WTC11 (cell line): ENCODE measurements around the gene ZFYVE16. TPM values are rescaled to one million over a fixed set of nuclear protein-coding genes. Genes with fewer than 3 reads are reported as not detected.
"Not testable (repeated sequence)": the region's sequence is repeated elsewhere in the genome, so short reads cannot be mapped to it uniquely, and the experiment has no call there.

Experiments
- ATAC-seq: fragments of 200-7000 bp; cut with Tn5 transposase; 2 replicates; pipeline ENCODE4 v1.10.0; 2021; ENCODE audit warnings: mild to moderate bottlenecking, moderate library complexity
- CTCF ChIA-PET: fragments of 300-600 bp; sonication (Branson Sonifier 250); formaldehyde crosslinking; loops from one replicate; lab custom pipeline; 2021; ENCODE audit warnings: antibody characterized with exemption; lab: Charles Lee
- POLR2A ChIA-PET: fragments of 350-600 bp; sonication (Branson Sonifier 250); formaldehyde crosslinking; loops from one replicate; lab custom pipeline; 2021; ENCODE audit warnings: antibody characterized with exemption; lab: Charles Lee
- DNase-seq: peaks from one replicate; pipeline ENCODE4 v3.0.0; 2021; ENCODE audit warnings: low spot score
- H3K27ac Mint-ChIP-seq: 2 replicates; pipeline ENCODE4 v1.8.0; 2021; ENCODE audit warnings: mixed read lengths
- H3K27me3 Mint-ChIP-seq: 2 replicates; pipeline ENCODE4 v1.8.0; 2021; ENCODE audit warnings: low read depth, mild to moderate bottlenecking, moderate library complexity, mixed read lengths
- H3K36me3 Mint-ChIP-seq: 2 replicates; pipeline ENCODE4 v1.8.0; 2021; ENCODE audit warnings: mixed read lengths
- H3K4me1 Mint-ChIP-seq: 2 replicates; pipeline ENCODE4 v1.8.0; 2022; ENCODE audit warnings: mixed read lengths
- H3K4me3 Mint-ChIP-seq: 2 replicates; pipeline ENCODE4 v1.8.0; 2021; ENCODE audit warnings: mild to moderate bottlenecking, moderate library complexity, mixed read lengths
- H3K9me3 Mint-ChIP-seq: 2 replicates; pipeline ENCODE4 v1.8.0; 2021; ENCODE audit warnings: mixed read lengths
- FOXJ3 ChIP-seq: sonication (generic); formaldehyde crosslinking; IDR thresholded peaks from 2 replicates; pipeline ENCODE4 v1.9.0; 2021; ENCODE audit warnings: missing genetic modification reagents, mild to moderate bottlenecking, borderline replicate concordance
- FOXK1 ChIP-seq: sonication (generic); formaldehyde crosslinking; IDR thresholded peaks from 2 replicates; pipeline ENCODE4 v1.8.0; 2022; ENCODE audit warnings: mild to moderate bottlenecking, moderate library complexity, missing genetic modification reagents
- GRHL2 ChIP-seq: fragments of 250-450 bp; sonication (Bioruptor Pico); IDR thresholded peaks from 2 replicates; pipeline ENCODE4 v1.8.0; 2022; ENCODE audit warnings: mild to moderate bottlenecking, moderate library complexity; ENCODE audit not compliant: insufficient replicate concordance, severe bottlenecking
- GTF2I ChIP-seq: fragments of 250-450 bp; sonication (Bioruptor Pico); conservative IDR thresholded peaks from 2 replicates; pipeline ENCODE4 v1.4.0; 2021; ENCODE audit warnings: mild to moderate bottlenecking
- IRF2 ChIP-seq: sonication (generic); formaldehyde crosslinking; IDR thresholded peaks from 2 replicates; pipeline ENCODE4 v1.8.0; 2022; ENCODE audit warnings: low read depth, missing genetic modification reagents, borderline replicate concordance
- JUN ChIP-seq: sonication (generic); formaldehyde crosslinking; IDR thresholded peaks from 2 replicates; pipeline ENCODE4 v1.8.0; 2023; ENCODE audit warnings: mild to moderate bottlenecking, missing genetic modification reagents
- NFE2L1 ChIP-seq: sonication (generic); formaldehyde crosslinking; IDR thresholded peaks from 2 replicates; pipeline ENCODE4 v1.8.1; 2023; ENCODE audit warnings: missing genetic modification reagents
- NFYB ChIP-seq: sonication (generic); formaldehyde crosslinking; conservative IDR thresholded peaks from 2 replicates; pipeline ENCODE4 v1.8.0; 2022; ENCODE audit warnings: low read depth, missing genetic modification reagents
- NR1H2 ChIP-seq: sonication (generic); formaldehyde crosslinking; IDR thresholded peaks from 2 replicates; pipeline ENCODE4 v1.9.0; 2021; ENCODE audit warnings: mild to moderate bottlenecking, moderate library complexity, missing genetic modification reagents
- RORB ChIP-seq: fragments of 250-450 bp; sonication (Bioruptor Pico); IDR thresholded peaks from 2 replicates; pipeline ENCODE4 v1.9.0; 2021; ENCODE audit warnings: mild to moderate bottlenecking
- SMAD3 ChIP-seq: sonication (generic); formaldehyde crosslinking; IDR thresholded peaks from 2 replicates; pipeline ENCODE4 v1.8.0; 2022; ENCODE audit warnings: missing genetic modification reagents, mild to moderate bottlenecking, borderline replicate concordance
- ZNF121 ChIP-seq: sonication (generic); formaldehyde crosslinking; IDR thresholded peaks from 2 replicates; pipeline ENCODE4 v1.8.0; 2023; ENCODE audit warnings: missing genetic modification reagents
- ZNF232 ChIP-seq: sonication (generic); formaldehyde crosslinking; IDR thresholded peaks from 2 replicates; pipeline ENCODE4 v1.8.0; 2022; ENCODE audit warnings: mild to moderate bottlenecking, missing genetic modification reagents
- ZNF416 ChIP-seq: fragments of 250-450 bp; sonication (Bioruptor Pico); IDR thresholded peaks from 2 replicates; pipeline ENCODE4 v1.9.0; 2021; ENCODE audit warnings: mild to moderate bottlenecking, inconsistent platforms
- ZNF423 ChIP-seq: fragments of 250-450 bp; sonication (Bioruptor Pico); IDR thresholded peaks from 2 replicates; pipeline ENCODE4 v2.1.2; 2022; ENCODE audit warnings: mild to moderate bottlenecking, moderate library complexity
- total RNA-seq: library from RNA; stranded (reverse); gene quantifications from 3 replicates; pipeline ENCODE4 v1.2.3, GENCODE V29; 2021
- TF ChIP-seq, protein P1 (sequence below): sonication (generic); formaldehyde crosslinking; conservative IDR thresholded peaks from 2 replicates; pipeline ENCODE4 v1.8.1; 2023; ENCODE audit warnings: mild to moderate bottlenecking, low read depth, missing genetic modification reagents, moderate library complexity
- TF ChIP-seq, protein P2 (sequence below): sonication (generic); formaldehyde crosslinking; IDR thresholded peaks from 2 replicates; pipeline ENCODE4 v1.8.1; 2022; ENCODE audit warnings: low read depth, mild to moderate bottlenecking, moderate library complexity, missing genetic modification reagents, borderline replicate concordance
- TF ChIP-seq, protein P3 (sequence below): sonication (generic); formaldehyde crosslinking; IDR thresholded peaks from 2 replicates; pipeline ENCODE4 v1.8.0; 2023; ENCODE audit warnings: missing genetic modification reagents
- TF ChIP-seq, protein P4 (sequence below): sonication (generic); formaldehyde crosslinking; IDR thresholded peaks from 2 replicates; pipeline ENCODE4 v1.8.1; 2023; ENCODE audit warnings: mild to moderate bottlenecking, missing genetic modification reagents
- TF ChIP-seq, protein P5 (sequence below): sonication (generic); formaldehyde crosslinking; conservative IDR thresholded peaks from 2 replicates; pipeline ENCODE4 v1.8.1; 2022; ENCODE audit warnings: mild to moderate bottlenecking, missing genetic modification reagents
- TF ChIP-seq, protein P6 (sequence below): sonication (generic); formaldehyde crosslinking; IDR thresholded peaks from 2 replicates; pipeline ENCODE4 v1.8.1; 2023; ENCODE audit warnings: mild to moderate bottlenecking, missing genetic modification reagents
- TF ChIP-seq, protein P7 (sequence below): sonication (generic); formaldehyde crosslinking; IDR thresholded peaks from 2 replicates; pipeline ENCODE4 v1.8.0; 2022; ENCODE audit warnings: mild to moderate bottlenecking, missing genetic modification reagents
- TF ChIP-seq, protein P8 (sequence below): sonication (generic); formaldehyde crosslinking; IDR thresholded peaks from 2 replicates; pipeline ENCODE4 v1.8.1; 2023; ENCODE audit warnings: mild to moderate bottlenecking, missing genetic modification reagents, moderate library complexity

The ZFYVE16 gene
- total RNA-seq, 1 experiment from 2014 or later: 25.3 TPM

DNA sequence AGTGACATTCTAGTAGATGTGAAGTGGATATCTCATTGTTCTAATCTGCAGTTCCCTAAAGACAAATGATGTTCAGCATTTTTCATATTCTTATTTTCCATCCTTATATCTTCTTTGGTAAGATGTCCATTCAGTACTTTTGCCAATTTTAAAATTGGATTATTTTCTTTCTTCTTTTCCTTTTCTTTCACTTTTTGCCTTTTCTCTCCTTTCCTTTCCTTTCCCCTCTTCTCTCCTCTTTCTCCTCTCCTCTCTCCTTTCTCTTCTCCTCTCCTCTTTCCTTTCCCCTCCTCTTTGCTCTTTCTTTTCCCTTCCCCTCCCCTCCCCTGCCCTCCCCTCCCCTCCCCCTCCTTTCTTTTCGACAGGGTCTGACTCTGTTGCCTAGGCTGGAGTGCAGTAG is 10.1 kb downstream of the ZFYVE16 start:
- no peak overlapping the region for H3K27ac Mint-ChIP-seq
- ATAC-seq (no peak), DNase-seq (no peak)
- H3K9me3 Mint-ChIP-seq: peaks cover 17% of the 10 kb centered on the region
- H3K4me3 Mint-ChIP-seq: no peak overlapping the region
- ChIA-PET POLR2A (no interaction called here), CTCF (no interaction called here)
- H3K4me1 Mint-ChIP-seq: no peaks in the 10 kb centered on the region
- no peaks in the 10 kb centered on the region for H3K27me3 Mint-ChIP-seq
- TF ChIP-seq GTF2I (CRISPR knock-in tag): no peak
- TF ChIP-seq SMAD3 (CRISPR knock-in tag): no peak
- TF ChIP-seq GRHL2 (CRISPR knock-in tag): no peak
- TF ChIP-seq, protein P1, sequence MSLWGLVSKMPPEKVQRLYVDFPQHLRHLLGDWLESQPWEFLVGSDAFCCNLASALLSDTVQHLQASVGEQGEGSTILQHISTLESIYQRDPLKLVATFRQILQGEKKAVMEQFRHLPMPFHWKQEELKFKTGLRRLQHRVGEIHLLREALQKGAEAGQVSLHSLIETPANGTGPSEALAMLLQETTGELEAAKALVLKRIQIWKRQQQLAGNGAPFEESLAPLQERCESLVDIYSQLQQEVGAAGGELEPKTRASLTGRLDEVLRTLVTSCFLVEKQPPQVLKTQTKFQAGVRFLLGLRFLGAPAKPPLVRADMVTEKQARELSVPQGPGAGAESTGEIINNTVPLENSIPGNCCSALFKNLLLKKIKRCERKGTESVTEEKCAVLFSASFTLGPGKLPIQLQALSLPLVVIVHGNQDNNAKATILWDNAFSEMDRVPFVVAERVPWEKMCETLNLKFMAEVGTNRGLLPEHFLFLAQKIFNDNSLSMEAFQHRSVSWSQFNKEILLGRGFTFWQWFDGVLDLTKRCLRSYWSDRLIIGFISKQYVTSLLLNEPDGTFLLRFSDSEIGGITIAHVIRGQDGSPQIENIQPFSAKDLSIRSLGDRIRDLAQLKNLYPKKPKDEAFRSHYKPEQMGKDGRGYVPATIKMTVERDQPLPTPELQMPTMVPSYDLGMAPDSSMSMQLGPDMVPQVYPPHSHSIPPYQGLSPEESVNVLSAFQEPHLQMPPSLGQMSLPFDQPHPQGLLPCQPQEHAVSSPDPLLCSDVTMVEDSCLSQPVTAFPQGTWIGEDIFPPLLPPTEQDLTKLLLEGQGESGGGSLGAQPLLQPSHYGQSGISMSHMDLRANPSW (CRISPR knock-in tag): no peak
- TF ChIP-seq, protein P2, sequence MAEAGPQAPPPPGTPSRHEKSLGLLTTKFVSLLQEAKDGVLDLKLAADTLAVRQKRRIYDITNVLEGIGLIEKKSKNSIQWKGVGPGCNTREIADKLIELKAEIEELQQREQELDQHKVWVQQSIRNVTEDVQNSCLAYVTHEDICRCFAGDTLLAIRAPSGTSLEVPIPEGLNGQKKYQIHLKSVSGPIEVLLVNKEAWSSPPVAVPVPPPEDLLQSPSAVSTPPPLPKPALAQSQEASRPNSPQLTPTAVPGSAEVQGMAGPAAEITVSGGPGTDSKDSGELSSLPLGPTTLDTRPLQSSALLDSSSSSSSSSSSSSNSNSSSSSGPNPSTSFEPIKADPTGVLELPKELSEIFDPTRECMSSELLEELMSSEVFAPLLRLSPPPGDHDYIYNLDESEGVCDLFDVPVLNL (CRISPR knock-in tag): no peak
- TF ChIP-seq, protein P3, sequence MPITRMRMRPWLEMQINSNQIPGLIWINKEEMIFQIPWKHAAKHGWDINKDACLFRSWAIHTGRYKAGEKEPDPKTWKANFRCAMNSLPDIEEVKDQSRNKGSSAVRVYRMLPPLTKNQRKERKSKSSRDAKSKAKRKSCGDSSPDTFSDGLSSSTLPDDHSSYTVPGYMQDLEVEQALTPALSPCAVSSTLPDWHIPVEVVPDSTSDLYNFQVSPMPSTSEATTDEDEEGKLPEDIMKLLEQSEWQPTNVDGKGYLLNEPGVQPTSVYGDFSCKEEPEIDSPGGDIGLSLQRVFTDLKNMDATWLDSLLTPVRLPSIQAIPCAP: no peak
- TF ChIP-seq NFE2L1 (CRISPR knock-in tag): no peak
- TF ChIP-seq JUN (CRISPR knock-in tag): no peak
- TF ChIP-seq, protein P4, sequence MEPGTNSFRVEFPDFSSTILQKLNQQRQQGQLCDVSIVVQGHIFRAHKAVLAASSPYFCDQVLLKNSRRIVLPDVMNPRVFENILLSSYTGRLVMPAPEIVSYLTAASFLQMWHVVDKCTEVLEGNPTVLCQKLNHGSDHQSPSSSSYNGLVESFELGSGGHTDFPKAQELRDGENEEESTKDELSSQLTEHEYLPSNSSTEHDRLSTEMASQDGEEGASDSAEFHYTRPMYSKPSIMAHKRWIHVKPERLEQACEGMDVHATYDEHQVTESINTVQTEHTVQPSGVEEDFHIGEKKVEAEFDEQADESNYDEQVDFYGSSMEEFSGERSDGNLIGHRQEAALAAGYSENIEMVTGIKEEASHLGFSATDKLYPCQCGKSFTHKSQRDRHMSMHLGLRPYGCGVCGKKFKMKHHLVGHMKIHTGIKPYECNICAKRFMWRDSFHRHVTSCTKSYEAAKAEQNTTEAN: no peak
- no peak for TF ChIP-seq IRF2 (CRISPR knock-in tag)
- H3K36me3 Mint-ChIP-seq: peaks cover 32% of the 10 kb centered on the region

DNA sequence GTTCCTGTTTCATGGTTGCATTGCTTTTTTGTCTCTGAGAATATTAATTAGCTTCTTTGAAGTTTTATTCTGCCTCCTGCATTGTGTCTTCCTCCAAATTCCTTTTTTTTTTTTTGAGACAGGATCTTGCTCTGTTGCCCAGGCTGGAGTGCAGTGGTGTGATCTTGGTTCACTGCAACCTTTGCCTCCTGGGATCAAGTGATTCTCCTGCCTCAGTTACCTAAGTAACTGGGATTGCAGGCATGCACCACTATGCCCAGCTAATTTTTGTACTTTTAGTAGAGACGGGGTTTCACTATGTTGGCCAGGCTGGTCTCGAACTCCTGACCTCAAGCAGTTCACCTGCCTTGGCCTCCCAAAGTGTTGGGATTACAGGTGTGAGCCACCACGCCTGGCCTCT is 16.5 kb downstream of the ZFYVE16 start:
- DNase-seq, H3K27ac Mint-ChIP-seq, H3K4me3 Mint-ChIP-seq, POLR2A ChIA-PET, ATAC-seq, CTCF ChIA-PET, H3K27me3 Mint-ChIP-seq, H3K4me1 Mint-ChIP-seq: not testable (repeated sequence)
- peaks cover 51% of the 10 kb centered on the region for H3K9me3 Mint-ChIP-seq
- H3K36me3 Mint-ChIP-seq: peaks cover 61% of the 10 kb centered on the region
- TF ChIP-seq ZNF121 (CRISPR knock-in tag): peak; percentile 63; the same call in 1 of the 2 replicates

DNA sequence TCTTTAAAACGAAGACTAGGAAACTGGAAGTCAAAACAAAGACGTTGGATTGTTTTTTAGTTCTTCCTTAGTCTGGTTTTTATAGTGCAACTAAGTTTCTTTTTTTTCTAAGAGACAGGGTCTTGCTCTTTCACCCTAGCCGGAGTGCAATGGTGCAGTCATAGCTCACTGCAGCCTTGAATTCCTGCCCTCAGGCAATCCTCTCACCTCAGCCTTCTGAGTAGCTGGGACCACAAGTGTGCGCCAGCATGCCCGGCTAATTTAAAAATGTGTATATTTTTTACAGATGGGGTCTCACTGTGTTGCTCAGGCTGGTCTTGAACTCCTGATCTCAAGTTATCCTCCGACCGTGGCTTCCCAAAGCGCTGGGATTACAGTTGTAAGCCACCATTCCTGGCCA is 27.6 kb downstream of the ZFYVE16 start:
- no peak overlapping the region for H3K27ac Mint-ChIP-seq
- no peak overlapping the region for H3K4me3 Mint-ChIP-seq
- H3K4me1 Mint-ChIP-seq: 0 out of 2 replicates have a peak, but pooled peaks cover 2% of the 10 kb centered on the region
- ATAC-seq: no peak
- peaks cover 6% of the 10 kb centered on the region; the same call in 1 of the 2 replicates for H3K9me3 Mint-ChIP-seq
- CTCF ChIA-PET: no interaction called here
- H3K36me3 Mint-ChIP-seq: peaks cover 35% of the 10 kb centered on the region
- POLR2A ChIA-PET: no interaction called here
- H3K27me3 Mint-ChIP-seq: no peaks in the 10 kb centered on the region
- DNase-seq: no peak
- TF ChIP-seq FOXJ3 (CRISPR knock-in tag) (no peak), NFYB (CRISPR knock-in tag) (no peak), FOXK1 (CRISPR knock-in tag) (no peak), ZNF232 (CRISPR knock-in tag) (no peak), ZNF423 (CRISPR knock-in tag) (no peak), NR1H2 (no peak), RORB (CRISPR knock-in tag) (no peak), ZNF416 (CRISPR knock-in tag) (no peak)
- TF ChIP-seq, protein P5, sequence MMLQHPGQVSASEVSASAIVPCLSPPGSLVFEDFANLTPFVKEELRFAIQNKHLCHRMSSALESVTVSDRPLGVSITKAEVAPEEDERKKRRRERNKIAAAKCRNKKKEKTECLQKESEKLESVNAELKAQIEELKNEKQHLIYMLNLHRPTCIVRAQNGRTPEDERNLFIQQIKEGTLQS: no peak
- TF ChIP-seq, protein P6, sequence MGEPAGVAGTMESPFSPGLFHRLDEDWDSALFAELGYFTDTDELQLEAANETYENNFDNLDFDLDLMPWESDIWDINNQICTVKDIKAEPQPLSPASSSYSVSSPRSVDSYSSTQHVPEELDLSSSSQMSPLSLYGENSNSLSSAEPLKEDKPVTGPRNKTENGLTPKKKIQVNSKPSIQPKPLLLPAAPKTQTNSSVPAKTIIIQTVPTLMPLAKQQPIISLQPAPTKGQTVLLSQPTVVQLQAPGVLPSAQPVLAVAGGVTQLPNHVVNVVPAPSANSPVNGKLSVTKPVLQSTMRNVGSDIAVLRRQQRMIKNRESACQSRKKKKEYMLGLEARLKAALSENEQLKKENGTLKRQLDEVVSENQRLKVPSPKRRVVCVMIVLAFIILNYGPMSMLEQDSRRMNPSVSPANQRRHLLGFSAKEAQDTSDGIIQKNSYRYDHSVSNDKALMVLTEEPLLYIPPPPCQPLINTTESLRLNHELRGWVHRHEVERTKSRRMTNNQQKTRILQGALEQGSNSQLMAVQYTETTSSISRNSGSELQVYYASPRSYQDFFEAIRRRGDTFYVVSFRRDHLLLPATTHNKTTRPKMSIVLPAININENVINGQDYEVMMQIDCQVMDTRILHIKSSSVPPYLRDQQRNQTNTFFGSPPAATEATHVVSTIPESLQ: no peak
- TF ChIP-seq, protein P7, sequence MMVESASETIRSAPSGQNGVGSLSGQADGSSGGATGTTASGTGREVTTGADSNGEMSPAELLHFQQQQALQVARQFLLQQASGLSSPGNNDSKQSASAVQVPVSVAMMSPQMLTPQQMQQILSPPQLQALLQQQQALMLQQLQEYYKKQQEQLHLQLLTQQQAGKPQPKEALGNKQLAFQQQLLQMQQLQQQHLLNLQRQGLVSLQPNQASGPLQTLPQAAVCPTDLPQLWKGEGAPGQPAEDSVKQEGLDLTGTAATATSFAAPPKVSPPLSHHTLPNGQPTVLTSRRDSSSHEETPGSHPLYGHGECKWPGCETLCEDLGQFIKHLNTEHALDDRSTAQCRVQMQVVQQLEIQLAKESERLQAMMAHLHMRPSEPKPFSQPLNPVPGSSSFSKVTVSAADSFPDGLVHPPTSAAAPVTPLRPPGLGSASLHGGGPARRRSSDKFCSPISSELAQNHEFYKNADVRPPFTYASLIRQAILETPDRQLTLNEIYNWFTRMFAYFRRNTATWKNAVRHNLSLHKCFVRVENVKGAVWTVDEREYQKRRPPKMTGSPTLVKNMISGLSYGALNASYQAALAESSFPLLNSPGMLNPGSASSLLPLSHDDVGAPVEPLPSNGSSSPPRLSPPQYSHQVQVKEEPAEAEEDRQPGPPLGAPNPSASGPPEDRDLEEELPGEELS: no peak
- TF ChIP-seq, protein P8, sequence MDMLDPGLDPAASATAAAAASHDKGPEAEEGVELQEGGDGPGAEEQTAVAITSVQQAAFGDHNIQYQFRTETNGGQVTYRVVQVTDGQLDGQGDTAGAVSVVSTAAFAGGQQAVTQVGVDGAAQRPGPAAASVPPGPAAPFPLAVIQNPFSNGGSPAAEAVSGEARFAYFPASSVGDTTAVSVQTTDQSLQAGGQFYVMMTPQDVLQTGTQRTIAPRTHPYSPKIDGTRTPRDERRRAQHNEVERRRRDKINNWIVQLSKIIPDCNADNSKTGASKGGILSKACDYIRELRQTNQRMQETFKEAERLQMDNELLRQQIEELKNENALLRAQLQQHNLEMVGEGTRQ (CRISPR knock-in tag): no peak
